ENCODE results near the gene ATP6V0B.

Gene ATP6V0B

DNA sequence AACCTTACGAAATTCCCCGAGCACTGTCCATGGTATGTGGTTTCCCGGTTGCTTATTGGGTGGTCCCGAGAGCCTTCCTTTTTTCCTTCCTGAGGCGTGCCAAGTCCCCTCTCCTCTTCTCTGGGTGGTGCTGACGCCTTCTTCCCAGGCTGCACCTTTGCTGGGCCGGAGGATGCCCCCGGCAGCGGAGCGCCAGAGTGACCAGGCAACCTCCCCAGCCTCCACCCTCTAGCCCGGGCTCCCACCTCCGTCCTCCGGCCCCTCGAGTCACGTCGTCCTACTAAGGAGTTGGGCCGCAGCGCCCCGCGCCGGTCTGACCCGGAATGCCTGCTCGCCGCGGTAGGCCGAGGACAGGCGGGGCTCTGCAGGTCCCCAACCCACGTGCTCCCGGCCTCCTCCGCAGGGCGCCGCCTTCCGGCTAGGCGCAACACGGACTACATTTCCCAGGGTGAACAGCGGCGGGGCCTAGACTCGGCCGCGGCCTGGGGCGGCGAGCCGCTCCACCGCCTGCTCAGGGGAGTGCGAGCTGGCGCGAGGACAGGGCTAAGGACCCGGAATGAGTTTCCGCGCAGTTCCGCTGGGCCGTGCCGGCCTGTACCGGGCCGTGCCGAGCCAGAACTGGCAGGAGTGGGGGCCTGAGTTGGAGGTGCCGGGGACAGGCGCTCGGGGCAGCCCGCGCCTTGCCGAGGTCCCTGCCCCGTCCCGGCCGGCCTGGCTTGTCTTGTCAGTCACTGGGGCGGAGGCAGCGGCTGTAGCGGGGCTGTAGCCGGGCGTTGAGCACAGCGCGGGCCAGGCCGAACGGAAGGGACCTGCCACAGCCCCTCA, 28.3 kb upstream of the ATP6V0B start, which contains the start of gene IPO13:
TSS of gene IPO13 (plus strand) at position 715 of the 825 bp plus-strand sequence. CDS start 651 bp downstream, outside the sequence.
- peak; percentile 89 for DNase-seq (ENCODE audit: low read depth)

DNA sequence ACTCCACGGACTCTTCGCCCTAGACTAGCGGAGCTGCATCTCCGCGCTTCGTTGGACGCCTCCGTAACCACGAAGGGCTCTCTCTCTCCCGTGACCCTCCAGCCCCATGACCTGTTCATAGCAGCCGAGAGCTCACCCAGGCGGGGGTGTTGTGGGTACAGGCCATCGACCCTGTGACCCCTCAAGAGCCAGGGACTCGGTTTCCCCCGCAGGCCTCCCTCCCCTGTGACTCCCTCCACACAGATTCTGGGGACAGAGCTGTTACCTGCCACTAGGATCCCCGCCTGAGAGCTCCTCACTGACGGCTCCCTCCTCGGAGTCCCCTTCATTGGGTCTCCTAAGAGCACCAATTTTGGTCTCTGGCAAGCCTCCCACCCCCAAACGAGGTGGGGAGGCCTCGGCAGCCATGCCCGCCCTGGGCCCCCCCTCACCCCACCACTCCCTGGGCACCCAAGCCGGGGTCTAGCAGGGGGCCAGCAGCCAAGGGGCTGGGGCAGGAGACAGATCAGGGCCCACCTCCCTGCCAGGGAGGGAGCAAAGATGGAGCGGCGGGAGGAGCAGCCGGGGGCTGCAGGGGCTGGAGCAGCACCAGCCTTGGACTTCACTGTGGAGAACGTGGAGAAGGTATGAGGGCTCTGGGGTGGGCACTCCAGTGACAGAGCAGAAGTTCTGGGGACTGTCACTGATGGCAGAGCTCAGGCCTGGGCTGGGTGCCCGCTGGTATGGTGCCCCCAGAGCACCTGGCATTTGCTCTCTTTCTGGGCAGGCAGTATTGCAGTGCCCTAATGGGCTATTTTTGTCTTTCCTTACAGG, 27.5 kb upstream of the ATP6V0B start:
- DNase-seq (ENCODE audit: low read depth), result no peak

GRCh38 chr1:43947874-43948437, 26.8 kb upstream of the ATP6V0B start:
- no peak for DNase-seq (ENCODE audit: low read depth)

DNA sequence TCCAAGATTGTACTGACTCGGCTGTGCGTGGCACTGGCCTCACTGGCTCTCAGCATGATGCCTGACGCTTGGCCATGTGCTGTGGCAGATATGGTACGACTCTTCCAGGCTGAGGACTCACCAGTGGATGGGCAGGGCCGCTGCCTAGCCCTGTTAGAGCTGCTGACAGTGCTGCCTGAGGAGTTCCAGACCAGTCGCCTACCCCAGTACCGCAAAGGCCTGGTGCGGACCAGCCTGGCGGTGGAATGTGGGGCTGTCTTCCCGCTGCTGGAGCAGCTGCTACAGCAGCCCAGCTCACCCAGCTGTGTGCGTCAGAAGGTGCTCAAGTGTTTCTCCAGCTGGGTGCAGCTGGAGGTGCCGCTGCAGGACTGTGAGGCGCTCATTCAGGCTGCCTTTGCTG, 25.1 kb upstream of the ATP6V0B start:
- no peak for DNase-seq (ENCODE audit: low read depth)

DNA sequence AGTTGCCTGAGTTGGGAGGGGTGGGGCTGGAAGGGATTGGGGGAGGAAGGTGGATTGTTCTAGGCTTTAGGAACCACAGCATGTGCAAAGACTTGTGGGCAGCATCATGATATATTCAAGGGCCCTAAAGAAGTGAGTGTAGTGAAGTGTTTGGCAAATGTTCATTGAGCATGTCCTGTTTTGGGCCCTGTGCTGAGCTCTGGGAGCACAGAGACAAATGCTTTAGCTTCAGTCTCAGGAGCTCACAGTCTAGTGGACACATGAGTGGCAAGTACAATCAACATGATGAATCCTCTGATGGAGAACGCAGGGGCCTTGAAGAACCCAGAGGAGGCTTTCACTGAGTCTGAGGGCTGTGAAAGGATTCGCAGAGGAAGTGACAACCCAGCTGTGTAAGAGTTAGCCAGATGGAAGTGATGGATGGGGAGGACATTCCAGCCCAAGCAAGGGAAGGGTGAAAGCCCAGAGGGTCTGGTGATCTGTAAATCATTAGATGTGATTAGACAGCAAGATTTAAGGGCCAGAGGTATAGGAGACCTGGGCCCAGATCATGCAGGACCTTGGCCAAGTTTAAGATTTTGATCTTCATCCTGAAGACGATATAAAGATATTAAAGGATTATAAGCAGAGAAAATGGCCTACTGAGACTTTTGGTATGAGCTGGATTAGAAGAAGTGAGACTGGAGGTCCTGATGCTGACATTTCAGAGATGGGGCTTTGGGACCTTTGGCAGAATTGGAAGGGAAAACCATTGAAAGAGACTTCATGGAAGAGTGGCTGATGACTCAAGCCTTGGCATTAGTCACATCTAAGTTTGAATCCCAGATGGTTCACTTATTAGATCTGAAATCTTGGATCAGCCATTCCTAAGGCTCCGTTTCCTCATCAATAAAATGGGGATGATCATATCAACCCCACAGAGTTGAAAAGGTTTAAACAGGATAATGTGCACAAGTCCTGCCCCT, 23.5 kb upstream of the ATP6V0B start:
- DNase-seq (ENCODE audit: low read depth), result no peak

GRCh38 chr1:43952731-43953346, 21.9 kb upstream of the ATP6V0B start:
- DNase-seq (ENCODE audit: low read depth), result no peak

GRCh38 chr1:43953361-43953760, 21.4 kb upstream of the ATP6V0B start:
- no peak for DNase-seq (ENCODE audit: low read depth)

- no peak for DNase-seq (ENCODE audit: low read depth)
These were observed 20.7 kb upstream of the ATP6V0B start for GRCh38 chr1:43954036-43954435.

DNA sequence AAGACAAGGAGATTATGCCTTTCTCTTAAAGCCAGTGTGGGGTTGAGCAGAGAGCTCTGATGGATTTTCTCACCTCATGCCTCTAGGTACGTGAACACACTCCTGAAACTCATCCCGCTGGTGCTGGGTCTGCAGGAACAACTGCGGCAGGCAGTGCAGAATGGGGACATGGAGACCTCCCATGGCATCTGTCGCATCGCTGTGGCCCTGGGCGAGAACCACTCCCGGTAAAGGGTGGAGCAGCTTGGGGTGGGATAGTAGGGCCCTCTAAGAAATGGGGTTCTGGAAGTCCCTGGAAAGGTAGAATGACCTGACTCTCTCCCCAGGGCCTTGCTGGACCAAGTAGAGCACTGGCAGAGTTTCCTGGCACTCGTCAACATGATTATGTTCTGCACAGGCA, 18.5 kb upstream of the ATP6V0B start:
- DNase-seq (ENCODE audit: low read depth), result no peak

- no peak for DNase-seq (ENCODE audit: low read depth)
These were observed 17.2 kb upstream of the ATP6V0B start for GRCh38 chr1:43957407-43958040.

DNA sequence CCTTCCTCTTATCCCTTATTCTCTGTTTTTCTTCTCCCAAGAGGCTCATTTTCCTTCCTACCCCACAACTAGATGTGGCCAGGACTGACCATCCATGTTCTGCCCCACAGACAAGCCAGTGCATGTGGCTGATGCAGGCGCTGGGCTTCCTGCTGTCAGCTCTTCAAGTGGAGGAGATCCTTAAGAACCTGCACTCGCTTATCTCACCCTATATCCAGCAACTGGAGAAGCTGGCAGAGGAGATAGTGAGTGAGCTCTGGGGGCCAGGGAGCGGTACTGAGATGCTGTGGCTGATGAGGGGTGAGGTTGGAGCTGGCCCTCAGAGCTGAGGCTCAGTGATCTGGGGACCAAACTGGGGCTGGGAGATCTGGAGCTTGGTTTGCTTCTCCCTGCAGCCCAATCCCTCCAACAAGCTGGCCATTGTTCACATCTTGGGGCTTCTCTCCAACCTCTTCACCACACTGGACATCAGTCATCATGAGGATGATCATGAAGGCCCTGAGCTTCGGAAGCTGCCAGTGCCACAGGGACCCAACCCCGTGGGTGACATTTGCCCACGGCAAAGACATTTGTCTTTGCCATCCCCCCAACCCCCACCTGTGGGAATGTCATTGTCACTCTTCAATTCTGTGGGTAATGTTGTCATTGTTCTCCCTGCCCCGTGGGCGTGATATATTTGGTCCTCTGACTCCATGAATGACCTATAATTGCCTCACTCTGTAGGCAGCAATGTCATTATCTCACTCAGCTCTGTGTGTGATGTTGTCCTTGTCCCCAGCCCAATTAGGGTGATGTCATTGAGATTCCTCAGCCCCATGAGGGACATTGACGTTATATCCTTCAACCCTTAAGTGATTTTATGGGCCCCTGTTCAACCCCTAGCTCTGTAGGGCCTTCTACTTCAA, 16.2 kb upstream of the ATP6V0B start:
- no peak for DNase-seq (ENCODE audit: low read depth)

DNA sequence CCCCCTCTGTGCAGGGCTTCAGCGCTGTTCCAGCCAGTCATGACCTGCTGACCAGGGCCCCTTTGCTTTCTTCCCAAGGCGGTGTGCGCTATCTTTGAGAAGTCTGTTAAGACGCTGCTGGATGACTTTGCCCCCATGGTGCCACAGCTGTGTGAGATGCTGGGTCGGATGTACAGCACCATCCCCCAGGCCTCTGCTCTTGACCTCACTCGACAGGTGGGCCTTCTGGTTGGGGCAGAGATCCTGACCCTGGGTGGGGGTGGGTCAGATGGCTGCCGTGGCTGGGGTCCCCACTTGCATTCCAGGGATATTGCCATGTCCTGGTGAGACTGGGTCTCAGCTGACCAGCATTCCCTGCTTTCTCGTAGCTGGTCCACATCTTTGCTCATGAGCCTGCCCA, 14.0 kb upstream of the ATP6V0B start:
- DNase-seq (ENCODE audit: low read depth), result no peak

DNA sequence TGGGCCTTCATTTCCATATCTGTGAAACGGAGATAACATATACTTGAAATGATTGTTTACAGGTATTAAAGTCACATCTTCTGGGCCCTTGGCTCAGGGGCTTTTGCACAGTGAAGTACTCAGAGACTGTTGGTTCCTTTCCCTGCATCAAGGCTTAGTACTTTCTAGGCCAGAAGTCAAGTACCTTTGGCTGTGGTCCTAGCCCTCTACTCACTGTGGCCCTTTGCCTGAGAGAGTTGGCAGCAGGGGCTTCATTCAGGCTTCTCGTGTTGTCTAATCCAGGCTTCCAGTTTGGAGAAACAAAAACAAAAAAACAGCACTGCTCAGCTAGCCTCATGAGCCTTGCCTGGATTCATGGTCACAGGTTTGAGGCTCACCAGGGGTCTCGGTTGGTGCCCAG, 13.1 kb upstream of the ATP6V0B start:
- DNase-seq (ENCODE audit: low read depth), result no peak

DNA sequence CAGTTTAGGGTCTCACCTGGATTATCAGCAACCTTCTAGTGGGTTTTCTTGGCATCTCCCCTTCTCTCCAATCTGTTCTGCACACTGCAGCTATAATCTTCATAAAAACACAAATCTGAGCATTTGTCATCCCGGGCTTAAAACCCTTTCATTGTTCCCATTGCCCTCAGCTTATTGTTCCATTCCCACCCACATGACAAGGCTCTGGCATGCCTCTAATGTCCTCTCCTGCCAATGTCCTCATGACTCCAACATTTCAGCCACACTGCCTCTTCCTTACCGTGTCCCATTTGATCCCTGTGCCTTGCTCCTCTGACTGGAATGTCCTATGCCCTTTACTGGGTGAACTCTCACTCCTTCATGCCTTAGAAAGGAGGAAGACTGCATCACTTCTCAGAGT, 12.4 kb upstream of the ATP6V0B start:
- no peak for DNase-seq (ENCODE audit: low read depth)

DNA sequence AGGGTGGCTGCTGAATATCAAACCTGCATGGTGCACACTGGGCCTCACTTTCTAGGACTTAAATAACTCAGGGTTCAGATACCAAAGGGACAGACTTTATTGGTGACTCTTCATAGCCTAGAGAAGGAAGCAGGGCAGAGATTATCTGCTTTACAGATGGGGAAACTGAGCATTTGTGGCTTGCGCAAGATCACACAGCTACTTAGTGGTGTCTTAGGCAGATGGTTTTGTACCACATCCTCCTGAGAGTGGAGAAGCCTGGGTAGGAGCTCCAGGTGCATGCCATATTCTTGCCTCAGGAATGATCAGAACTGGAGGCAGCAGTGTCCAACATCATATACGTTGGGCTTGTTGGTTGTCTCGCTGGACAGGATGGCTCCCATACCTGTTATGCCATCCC, 11.8 kb upstream of the ATP6V0B start:
- DNase-seq (ENCODE audit: low read depth), result no peak

DNA sequence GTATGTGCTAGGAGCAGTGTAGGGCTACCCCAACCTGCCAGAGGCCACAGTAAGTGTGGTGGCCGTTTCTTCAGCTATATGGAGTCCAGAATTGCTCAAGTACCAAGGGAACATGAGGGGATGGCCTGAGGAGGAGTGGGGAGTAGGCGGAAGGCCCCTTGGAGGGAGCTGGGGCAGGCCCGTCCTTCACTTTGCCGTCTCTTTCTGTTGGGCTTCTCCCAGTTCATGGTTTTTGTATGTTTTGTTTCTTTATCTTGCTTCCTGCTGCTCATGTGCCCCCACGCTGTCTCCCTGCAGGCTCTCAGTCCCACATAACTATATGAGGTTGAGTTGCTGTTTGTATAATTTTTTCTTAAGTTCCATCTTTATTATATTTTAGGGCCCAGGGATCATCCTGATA, 10.9 kb upstream of the ATP6V0B start:
- DNase-seq (ENCODE audit: low read depth), result no peak

DNA sequence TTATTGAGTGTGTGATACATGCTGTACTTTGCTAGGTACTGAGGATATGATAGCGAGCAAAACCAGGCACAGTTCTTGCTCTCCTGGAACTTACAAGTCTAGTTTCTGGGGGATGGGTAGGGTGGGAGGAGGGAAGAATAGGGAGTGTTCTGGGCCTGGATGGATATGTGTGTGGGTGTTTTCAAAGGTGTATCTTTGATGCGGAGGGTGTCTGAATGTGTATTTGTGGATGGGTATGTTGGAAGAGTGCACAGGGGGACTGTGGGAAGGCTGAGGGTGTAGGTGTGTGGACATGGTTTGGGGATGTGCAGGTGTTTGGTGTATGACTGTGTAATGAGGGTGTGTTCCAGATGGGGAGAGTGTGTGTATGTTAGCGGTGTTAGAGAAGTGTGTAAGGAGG, 9.4 kb upstream of the ATP6V0B start:
- no peak for DNase-seq (ENCODE audit: low read depth)

DNA sequence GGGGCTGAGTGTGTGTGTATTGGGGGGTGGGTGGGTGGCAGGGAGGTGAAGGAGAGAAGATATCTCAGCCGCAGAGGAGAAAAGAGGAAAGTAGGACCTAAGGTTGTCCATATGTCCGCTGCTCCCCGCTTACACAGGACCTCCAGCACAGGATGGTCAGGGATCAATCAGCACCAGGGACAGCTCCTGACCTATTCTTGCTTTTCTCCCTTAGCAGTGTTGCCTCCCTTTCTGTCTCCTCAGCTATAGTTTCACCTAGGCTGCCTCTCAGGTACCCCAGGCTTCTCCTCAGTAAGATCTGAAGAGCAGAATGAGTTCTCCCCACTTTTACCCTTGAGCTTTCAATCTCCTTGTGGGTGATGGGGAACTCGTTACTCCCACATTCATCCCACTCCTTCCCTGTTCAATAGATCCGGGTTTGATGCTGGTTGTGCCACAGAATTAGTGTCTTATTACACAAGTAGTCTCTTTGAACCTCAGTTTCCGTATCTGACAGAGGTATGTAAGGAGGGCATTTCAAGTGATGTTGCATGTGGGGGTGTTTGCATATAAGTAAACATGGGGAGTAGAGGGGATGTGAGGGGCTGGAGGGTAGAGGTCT, 6.3 kb upstream of the ATP6V0B start:
- no peak for DNase-seq (ENCODE audit: low read depth)

DNA sequence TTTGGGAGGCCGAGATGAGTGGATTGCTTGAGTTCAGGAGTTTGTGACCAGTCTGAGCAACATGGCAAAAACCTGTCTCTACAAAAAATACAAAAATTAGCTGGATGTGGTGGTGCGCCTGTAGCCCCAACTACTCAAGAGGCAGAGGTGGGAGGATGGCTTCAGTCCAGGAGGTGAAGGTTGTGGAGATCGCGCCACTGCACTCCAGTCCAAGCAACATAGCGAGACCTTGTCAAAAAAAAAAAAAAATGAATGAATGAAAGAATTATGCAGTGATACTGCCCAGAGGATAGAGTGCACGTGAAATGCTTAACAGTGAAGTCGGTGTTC, 5.4 kb upstream of the ATP6V0B start:
- no peak for DNase-seq (ENCODE audit: low read depth)

All from activated T-helper 1 cell treated with Interleukin-2 at 50 U/mL for 16 hours (primary cell).